IgD-negative memory B cell (primary cell): ENCODE measurements around the gene CABLES1. TPM values are rescaled to one million over a fixed set of nuclear protein-coding genes. Genes with fewer than 3 reads are reported as not detected.

ENCODE experiments used
- H3K27ac Mint-ChIP-seq, 3 donors: one replicate each; pipeline ENCODE4 v1.8.0; 2020 to 2022; ENCODE audit warnings: mild to moderate bottlenecking in 3 of 3, mixed read lengths in 3 of 3, moderate library complexity in 1 of 3
- H3K27me3 Mint-ChIP-seq: one replicate; pipeline ENCODE4 v1.8.0; 2021; ENCODE audit warnings: mixed read lengths
- H3K36me3 Mint-ChIP-seq: one replicate; pipeline ENCODE4 v1.8.0; 2020; ENCODE audit warnings: mild to moderate bottlenecking, mixed read lengths
- H3K4me1 Mint-ChIP-seq, 3 donors: one replicate each; pipeline ENCODE4 v1.8.0; 2020 to 2022; ENCODE audit warnings: mixed read lengths in 3 of 3, mild to moderate bottlenecking in 1 of 3
- H3K4me3 Mint-ChIP-seq, 4 donors: one replicate each; pipeline ENCODE4 v1.8.0; 2020 to 2022; ENCODE audit warnings: mild to moderate bottlenecking in 4 of 4, mixed read lengths in 4 of 4, moderate library complexity in 3 of 4
- H3K9me3 Mint-ChIP-seq, 3 donors: one replicate each; pipeline ENCODE4 v1.8.0; 2020 to 2021; ENCODE audit warnings: mixed read lengths in 3 of 3, mild to moderate bottlenecking in 1 of 3
- polyA plus RNA-seq: library from polyadenylated mRNA; unstranded; fragments of 300-500 nt; fragmentation: Illumina TruSeq; gene quantifications from one replicate; pipeline ENCODE4 v1.2.3, GENCODE V29; 2021

The CABLES1 gene
- polyA plus RNA-seq, 1 donor from 2014 or later, result 0.30 TPM

- no peak overlapping the region for H3K27ac Mint-ChIP-seq
- peaks cover 11% of the 10 kb centered on the region for H3K27me3 Mint-ChIP-seq
- H3K4me1 Mint-ChIP-seq, result peaks cover 0 to 3% (median 0%) of the 10 kb centered on the region in 3 donors
- H3K9me3 Mint-ChIP-seq, result peaks cover 0 to 2% (median 0%) of the 10 kb centered on the region in 3 donors
- peaks cover 2% of the 10 kb centered on the region for H3K36me3 Mint-ChIP-seq
- no peak overlapping the region for H3K4me3 Mint-ChIP-seq
These were observed 44.1 kb downstream of the CABLES1 start for GRCh38 chr18:23179416-23179815.

- H3K4me1 Mint-ChIP-seq, result peaks cover 0 to 3% (median 0%) of the 10 kb centered on the region in 3 donors
- no peak overlapping the region for H3K4me3 Mint-ChIP-seq
- peaks cover 12% of the 10 kb centered on the region for H3K27me3 Mint-ChIP-seq
- peak overlapping the region in 1 of 3 donors; percentile 4 for H3K27ac Mint-ChIP-seq
- H3K36me3 Mint-ChIP-seq, result peaks cover 2% of the 10 kb centered on the region
- peaks cover 0 to 2% (median 0%) of the 10 kb centered on the region in 3 donors for H3K9me3 Mint-ChIP-seq
These were observed 46.3 kb downstream of the CABLES1 start for GRCh38 chr18:23181547-23181946.

- Mint-ChIP-seq H3K9me3 (peaks cover 0 to 2% (median 0%) of the 10 kb centered on the region in 3 donors), H3K4me3 (no peak overlapping the region), H3K27ac (no peak overlapping the region), H3K27me3 (peaks cover 12% of the 10 kb centered on the region), H3K36me3 (peaks cover 2% of the 10 kb centered on the region), H3K4me1 (peaks cover 0 to 3% (median 0%) of the 10 kb centered on the region in 3 donors)
These were observed 47.3 kb downstream of the CABLES1 start for GRCh38 chr18:23182606-23183005.

GRCh38 chr18:23183411-23184150 is 48.3 kb downstream of the CABLES1 start:
- H3K4me1 Mint-ChIP-seq, result peaks cover 0 to 3% (median 0%) of the 10 kb centered on the region in 3 donors
- H3K27ac Mint-ChIP-seq, result no peak overlapping the region
- H3K27me3 Mint-ChIP-seq, result peaks cover 8% of the 10 kb centered on the region
- H3K36me3 Mint-ChIP-seq, result peaks cover 2% of the 10 kb centered on the region
- no peaks in the 10 kb centered on the region for H3K9me3 Mint-ChIP-seq
- no peak overlapping the region for H3K4me3 Mint-ChIP-seq

GRCh38 chr18:23186781-23187180 is 51.5 kb downstream of the CABLES1 start:
- H3K9me3 Mint-ChIP-seq, result no peaks in the 10 kb centered on the region
- H3K27ac Mint-ChIP-seq, result no peak overlapping the region
- H3K4me3 Mint-ChIP-seq, result no peak overlapping the region
- H3K36me3 Mint-ChIP-seq, result no peaks in the 10 kb centered on the region
- peaks cover 5% of the 10 kb centered on the region for H3K27me3 Mint-ChIP-seq
- H3K4me1 Mint-ChIP-seq, result no peaks in the 10 kb centered on the region

GRCh38 chr18:23188068-23188760 is 52.9 kb downstream of the CABLES1 start:
- peaks cover 3% of the 10 kb centered on the region for H3K36me3 Mint-ChIP-seq
- peaks cover 0 to 2% (median 0%) of the 10 kb centered on the region in 3 donors for H3K4me1 Mint-ChIP-seq
- peaks cover 5% of the 10 kb centered on the region for H3K27me3 Mint-ChIP-seq
- H3K4me3 Mint-ChIP-seq, result no peak overlapping the region
- H3K27ac Mint-ChIP-seq, result peak overlapping the region in 1 of 3 donors; percentile 63
- H3K9me3 Mint-ChIP-seq, result no peaks in the 10 kb centered on the region

GRCh38 chr18:23189099-23189498 is 53.8 kb downstream of the CABLES1 start:
- peaks cover 5% of the 10 kb centered on the region for H3K27me3 Mint-ChIP-seq
- no peak overlapping the region for H3K4me3 Mint-ChIP-seq
- no peak overlapping the region for H3K27ac Mint-ChIP-seq
- H3K36me3 Mint-ChIP-seq, result peaks cover 3% of the 10 kb centered on the region
- no peaks in the 10 kb centered on the region for H3K9me3 Mint-ChIP-seq
- H3K4me1 Mint-ChIP-seq, result peaks cover 0 to 2% (median 0%) of the 10 kb centered on the region in 3 donors

GRCh38 chr18:23189768-23190661 is 54.7 kb downstream of the CABLES1 start:
- Mint-ChIP-seq H3K36me3 (peaks cover 3% of the 10 kb centered on the region), H3K9me3 (no peaks in the 10 kb centered on the region), H3K4me1 (peaks cover 0 to 2% (median 0%) of the 10 kb centered on the region in 3 donors), H3K27ac (no peak overlapping the region), H3K27me3 (no peaks in the 10 kb centered on the region), H3K4me3 (no peak overlapping the region)

GRCh38 chr18:23191232-23191631 is 55.9 kb downstream of the CABLES1 start:
- H3K27me3 Mint-ChIP-seq, result no peaks in the 10 kb centered on the region
- no peaks in the 10 kb centered on the region for H3K9me3 Mint-ChIP-seq
- no peak overlapping the region for H3K4me3 Mint-ChIP-seq
- no peak overlapping the region for H3K27ac Mint-ChIP-seq
- H3K4me1 Mint-ChIP-seq, result peaks cover 0 to 2% (median 0%) of the 10 kb centered on the region in 3 donors
- H3K36me3 Mint-ChIP-seq, result peaks cover 4% of the 10 kb centered on the region

GRCh38 chr18:23193742-23194141 is 58.5 kb downstream of the CABLES1 start:
- Mint-ChIP-seq H3K4me3 (no peak overlapping the region), H3K36me3 (peaks cover 4% of the 10 kb centered on the region), H3K4me1 (peaks cover 0 to 2% (median 0%) of the 10 kb centered on the region in 3 donors), H3K27me3 (peaks cover 2% of the 10 kb centered on the region), H3K27ac (no peak overlapping the region), H3K9me3 (no peaks in the 10 kb centered on the region)

- H3K27ac Mint-ChIP-seq, result no peak overlapping the region
- peaks cover 0 to 2% (median 0%) of the 10 kb centered on the region in 3 donors for H3K4me1 Mint-ChIP-seq
- H3K4me3 Mint-ChIP-seq, result peak overlapping the region in 1 of 4 donors; percentile 51
These were observed 59.1 kb downstream of the CABLES1 start for GRCh38 chr18:23194155-23194996.

GRCh38 chr18:23194997-23195957 is 60.0 kb downstream of the CABLES1 start:
- no peak overlapping the region for H3K4me3 Mint-ChIP-seq
- peaks cover 2% of the 10 kb centered on the region for H3K27me3 Mint-ChIP-seq
- H3K9me3 Mint-ChIP-seq, result no peaks in the 10 kb centered on the region
- no peak overlapping the region for H3K27ac Mint-ChIP-seq
- H3K36me3 Mint-ChIP-seq, result peaks cover 4% of the 10 kb centered on the region
- peaks cover 0 to 2% (median 0%) of the 10 kb centered on the region in 3 donors for H3K4me1 Mint-ChIP-seq

More at GRCh38 chr18:23194155-23194996, 59.1 kb downstream of the CABLES1 start:
- H3K27me3 Mint-ChIP-seq, result peaks cover 2% of the 10 kb centered on the region
- peaks cover 4% of the 10 kb centered on the region for H3K36me3 Mint-ChIP-seq
- no peaks in the 10 kb centered on the region for H3K9me3 Mint-ChIP-seq
